GM23338 (cell line): ENCODE measurements around the gene OR5B21. TPM values are rescaled to one million over a fixed set of nuclear protein-coding genes. Genes with fewer than 3 reads are reported as not detected.

ENCODE experiments used
- ATAC-seq: fragments of 200-7000 bp; cut with Tn5 transposase; 3 replicates; pipeline ENCODE4 v1.9.1; 2020
- DNase-seq: peaks from one replicate; pipeline ENCODE4 v3.0.0-alpha.2; 2015; ENCODE audit warnings: low spot score
- H2AFZ ChIP-seq: fragments of 200-600 bp; sonication (generic); 2 replicates; pipeline ENCODE4 v1.8.0; 2016; ENCODE audit warnings: antibody characterized with exemption, mild to moderate bottlenecking, moderate library complexity
- H3F3A ChIP-seq: fragments of 200-600 bp; sonication (generic); replicated peaks from 2 replicates; pipeline ENCODE4 v1.8.0; 2017; ENCODE audit warnings: antibody characterized with exemption, mixed run types, low read depth
- H3K27ac ChIP-seq: fragments of 200-600 bp; sonication (generic); 2 replicates; pipeline ENCODE4 v1.6.1; 2016; ENCODE audit warnings: low read depth
- H3K27me3 ChIP-seq: fragments of 200-600 bp; sonication (generic); 2 replicates; pipeline ENCODE4 v1.8.0; 2016; ENCODE audit warnings: mild to moderate bottlenecking, mixed run types, moderate library complexity; ENCODE audit not compliant: insufficient read depth
- H3K36me3 ChIP-seq: fragments of 200-600 bp; sonication (generic); 2 replicates; pipeline ENCODE4 v1.8.0; 2016; ENCODE audit warnings: mild to moderate bottlenecking; ENCODE audit not compliant: insufficient read depth
- H3K4me1 ChIP-seq: fragments of 200-600 bp; sonication (generic); 2 replicates; pipeline ENCODE4 v1.8.0; 2016; ENCODE audit warnings: mild to moderate bottlenecking, moderate library complexity; ENCODE audit not compliant: insufficient read depth
- H3K4me2 ChIP-seq: fragments of 200-600 bp; sonication (generic); 2 replicates; pipeline ENCODE4 v1.7.1; 2017; ENCODE audit warnings: mixed run types
- H3K4me3 ChIP-seq: fragments of 200-600 bp; sonication (generic); 2 replicates; pipeline ENCODE4 v1.6.1; 2016; ENCODE audit warnings: mixed run types
- H3K79me2 ChIP-seq: fragments of 200-600 bp; sonication (generic); replicated peaks from 2 replicates; pipeline ENCODE4 v1.8.0; 2017; ENCODE audit warnings: mild to moderate bottlenecking; ENCODE audit not compliant: insufficient read depth
- H3K9me2 ChIP-seq: fragments of 200-600 bp; sonication (generic); 2 replicates; pipeline ENCODE4 v1.8.0; 2017; ENCODE audit not compliant: insufficient read depth
- H4K20me1 ChIP-seq: fragments of 200-600 bp; sonication (generic); replicated peaks from 2 replicates; pipeline ENCODE4 v1.8.0; 2017; ENCODE audit warnings: mild to moderate bottlenecking; ENCODE audit not compliant: insufficient read depth
- H3K27ac Mint-ChIP-seq: 2 replicates; pipeline ENCODE4 v1.8.0; 2020; ENCODE audit warnings: inconsistent platforms, mild to moderate bottlenecking, moderate library complexity, mixed read lengths
- H3K27me3 Mint-ChIP-seq: 3 replicates; pipeline ENCODE4 v1.8.0; 2022; ENCODE audit warnings: low read depth, mild to moderate bottlenecking, moderate library complexity, mixed read lengths, inconsistent platforms; ENCODE audit not compliant: insufficient read depth, poor library complexity
- H3K36me3 Mint-ChIP-seq: 3 replicates; pipeline ENCODE4 v1.8.0; 2021; ENCODE audit warnings: low read depth, mild to moderate bottlenecking, inconsistent platforms, moderate library complexity, mixed read lengths
- H3K4me1 Mint-ChIP-seq: 3 replicates; pipeline ENCODE4 v1.8.0; 2020; ENCODE audit warnings: mild to moderate bottlenecking, inconsistent platforms, mixed read lengths
- H3K4me3 Mint-ChIP-seq: 3 replicates; pipeline ENCODE4 v1.8.0; 2021; ENCODE audit warnings: moderate library complexity, mild to moderate bottlenecking, inconsistent platforms, mixed read lengths
- H3K9me3 Mint-ChIP-seq: 3 replicates; pipeline ENCODE4 v1.8.0; 2020; ENCODE audit warnings: moderate library complexity, mild to moderate bottlenecking, inconsistent platforms, mixed read lengths
- CTCF ChIP-seq, 2 experiments: fragments of 200-600 bp in 1 of 2; sonication (generic) in 1 of 2; conservative IDR thresholded peaks; 2 replicates each; pipeline versions ENCODE4 v1.5.1 to v1.6.1; 2016 to 2017; ENCODE audit warnings: antibody characterized with exemption in 2 of 2, low read depth in 2 of 2, mild to moderate bottlenecking in 2 of 2, moderate library complexity in 1 of 2
- EZH2 ChIP-seq: fragments of 200-600 bp; sonication (generic); IDR thresholded peaks from one replicate; pipeline ENCODE4 v1.8.0; 2017; ENCODE audit warnings: antibody characterized with exemption, mild to moderate bottlenecking, low read depth; ENCODE audit not compliant: unreplicated experiment
- JUNB ChIP-seq: IDR thresholded peaks from one replicate; pipeline ENCODE4 v1.6.1; 2016; ENCODE audit warnings: antibody characterized with exemption; ENCODE audit not compliant: unreplicated experiment
- STAT1 ChIP-seq: IDR thresholded peaks from one replicate; pipeline ENCODE4 v1.6.1; 2016; ENCODE audit warnings: antibody characterized with exemption; ENCODE audit not compliant: unreplicated experiment
- ZNF114 ChIP-seq: fragments of 250-450 bp; sonication (Bioruptor Pico); IDR thresholded peaks from 2 replicates; pipeline ENCODE4 v1.5.0; 2020; ENCODE audit warnings: mild to moderate bottlenecking, moderate library complexity
- polyA plus RNA-seq: library from polyadenylated mRNA; unstranded; fragments of >200 nt; fragmentation: Nextera tagmentation; extraction: Ambion mirVana; gene quantifications from 2 replicates; pipeline ENCODE4 v1.2.1, GENCODE V29; 2016
- total RNA-seq: library from RNA; depleted of rRNA; stranded (reverse); fragments of >200 nt; shearing (Covaris generic); gene quantifications from 2 replicates; pipeline ENCODE4 v1.2.3, GENCODE V29; 2014
- TF ChIP-seq, protein P1 (sequence below): IDR thresholded peaks from one replicate; pipeline ENCODE4 v1.6.1; 2018; ENCODE audit warnings: antibody characterized with exemption; ENCODE audit not compliant: unreplicated experiment

The OR5B21 gene
- total and polyA plus RNA-seq, 2 experiments from 2014 or later = not detected

GRCh38 chr11:58506935-58507334 lies 970 bp downstream of the OR5B21 start:
- no peaks in the 10 kb centered on the region for H3K27me3 ChIP-seq
- H4K20me1 ChIP-seq = no peaks in the 10 kb centered on the region
- Mint-ChIP-seq H3K4me1 (peaks cover 10% of the 10 kb centered on the region; the same call in 2 of the 3 replicates), H3K9me3 (no peaks in the 10 kb centered on the region), H3K4me3 (no peak overlapping the region), H3K27me3 (peaks cover 3% of the 10 kb centered on the region), H3K27ac (no peak overlapping the region), H3K36me3 (no peaks in the 10 kb centered on the region)
- DNase-seq = no peak
- H3K4me1 ChIP-seq = peaks cover 4% of the 10 kb centered on the region
- ATAC-seq = no peak
- H3K27ac ChIP-seq = no peak overlapping the region
- H3K4me2 ChIP-seq = no peak overlapping the region
- TF ChIP-seq CTCF (conservative IDR thresholded peaks at IDR 0.05; ENCODE audit: low read depth in 2 of 2) (no peak), EZH2 (no peak), JUNB (no peak)
- TF ChIP-seq, protein P1, sequence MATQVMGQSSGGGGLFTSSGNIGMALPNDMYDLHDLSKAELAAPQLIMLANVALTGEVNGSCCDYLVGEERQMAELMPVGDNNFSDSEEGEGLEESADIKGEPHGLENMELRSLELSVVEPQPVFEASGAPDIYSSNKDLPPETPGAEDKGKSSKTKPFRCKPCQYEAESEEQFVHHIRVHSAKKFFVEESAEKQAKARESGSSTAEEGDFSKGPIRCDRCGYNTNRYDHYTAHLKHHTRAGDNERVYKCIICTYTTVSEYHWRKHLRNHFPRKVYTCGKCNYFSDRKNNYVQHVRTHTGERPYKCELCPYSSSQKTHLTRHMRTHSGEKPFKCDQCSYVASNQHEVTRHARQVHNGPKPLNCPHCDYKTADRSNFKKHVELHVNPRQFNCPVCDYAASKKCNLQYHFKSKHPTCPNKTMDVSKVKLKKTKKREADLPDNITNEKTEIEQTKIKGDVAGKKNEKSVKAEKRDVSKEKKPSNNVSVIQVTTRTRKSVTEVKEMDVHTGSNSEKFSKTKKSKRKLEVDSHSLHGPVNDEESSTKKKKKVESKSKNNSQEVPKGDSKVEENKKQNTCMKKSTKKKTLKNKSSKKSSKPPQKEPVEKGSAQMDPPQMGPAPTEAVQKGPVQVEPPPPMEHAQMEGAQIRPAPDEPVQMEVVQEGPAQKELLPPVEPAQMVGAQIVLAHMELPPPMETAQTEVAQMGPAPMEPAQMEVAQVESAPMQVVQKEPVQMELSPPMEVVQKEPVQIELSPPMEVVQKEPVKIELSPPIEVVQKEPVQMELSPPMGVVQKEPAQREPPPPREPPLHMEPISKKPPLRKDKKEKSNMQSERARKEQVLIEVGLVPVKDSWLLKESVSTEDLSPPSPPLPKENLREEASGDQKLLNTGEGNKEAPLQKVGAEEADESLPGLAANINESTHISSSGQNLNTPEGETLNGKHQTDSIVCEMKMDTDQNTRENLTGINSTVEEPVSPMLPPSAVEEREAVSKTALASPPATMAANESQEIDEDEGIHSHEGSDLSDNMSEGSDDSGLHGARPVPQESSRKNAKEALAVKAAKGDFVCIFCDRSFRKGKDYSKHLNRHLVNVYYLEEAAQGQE = no peak
- H3K4me3 ChIP-seq = no peak overlapping the region
- no peaks in the 10 kb centered on the region; the same call in 1 of the 2 replicates for H3K9me2 ChIP-seq
- H2AFZ ChIP-seq = no peak overlapping the region
- H3F3A ChIP-seq = no peaks in the 10 kb centered on the region
- no peaks in the 10 kb centered on the region for H3K36me3 ChIP-seq
- no peaks in the 10 kb centered on the region for H3K79me2 ChIP-seq

- H2AFZ ChIP-seq = no peak overlapping the region
- H3K9me2 ChIP-seq = no peaks in the 10 kb centered on the region; the same call in 1 of the 2 replicates
- Mint-ChIP-seq H3K36me3 (no peaks in the 10 kb centered on the region), H3K4me3 (no peak overlapping the region), H3K27me3 (peaks cover 3% of the 10 kb centered on the region), H3K27ac (no peak overlapping the region), H3K4me1 (peaks cover 4% of the 10 kb centered on the region; the same call in 2 of the 3 replicates), H3K9me3 (no peaks in the 10 kb centered on the region)
- no peaks in the 10 kb centered on the region for H4K20me1 ChIP-seq
- no peak overlapping the region for H3K4me3 ChIP-seq
- no peak for DNase-seq
- H3K36me3 ChIP-seq = no peaks in the 10 kb centered on the region
- H3K4me1 ChIP-seq = no peaks in the 10 kb centered on the region; the same call in 1 of the 2 replicates
- H3K27ac ChIP-seq = no peak overlapping the region
- no peaks in the 10 kb centered on the region for H3K79me2 ChIP-seq
- no peak for ATAC-seq
- no peaks in the 10 kb centered on the region for H3K27me3 ChIP-seq
- H3F3A ChIP-seq = no peaks in the 10 kb centered on the region
- no peak overlapping the region for H3K4me2 ChIP-seq
- TF ChIP-seq STAT1 = no peak
- TF ChIP-seq, protein P1 = no peak
- TF ChIP-seq ZNF114 (CRISPR knock-in tag) = no peak
- no peak for TF ChIP-seq EZH2
- TF ChIP-seq CTCF (conservative IDR thresholded peaks at IDR 0.05; ENCODE audit: low read depth in 2 of 2) = no peak
Measured at GRCh38 chr11:58505849-58506248, 2.1 kb downstream of the OR5B21 start.
